IMR-90 (cell line): ENCODE results near the gene CES1. TPM values are rescaled to one million over a fixed set of nuclear protein-coding genes. Genes with fewer than 3 reads are reported as not detected.

Experiments used
- ATAC-seq: fragments of 200-7000 bp; cut with Tn5 transposase; 2 replicates; pipeline ENCODE4 v1.9.1; 2020; ENCODE audit warnings: low read depth, mild to moderate bottlenecking, moderate library complexity
- BruUV-seq: library from RNA; stranded (reverse); fragments of 400-500 nt; replicated peaks from 2 replicates; lab custom pipeline; 2021; lab: Mats Ljungman, UMichigan
- CTCF ChIA-PET: fragments of 300-600 bp; formaldehyde crosslinking; extraction: SDS; loops from one replicate; lab custom pipeline; 2021; ENCODE audit warnings: antibody characterized with exemption; lab: Yijun Ruan, JAX
- POLR2A ChIA-PET: fragments of 300-600 bp; sonication (Branson Sonifier 250); formaldehyde crosslinking; loops from one replicate; lab custom pipeline; 2022; ENCODE audit warnings: antibody characterized with exemption; ENCODE audit not compliant: unreplicated experiment; lab: Charles Lee
- DNase-seq: peaks from one replicate; pipeline ENCODE4 v3.0.0; 2013
- H2AFZ ChIP-seq: replicated peaks from 2 replicates; pipeline ENCODE3; 2013; ENCODE audit warnings: low read length, mild to moderate bottlenecking; ENCODE audit not compliant: poor library complexity
- H2AK5ac ChIP-seq: 2 replicates; pipeline ENCODE4 v1.6.1; 2013; ENCODE audit warnings: low read depth, low read length, inconsistent platforms
- H2AK9ac ChIP-seq: replicated peaks from 2 replicates; pipeline ENCODE3; 2013; ENCODE audit warnings: mild to moderate bottlenecking, low read depth, low read length, moderate library complexity; ENCODE audit not compliant: poor library complexity
- H2BK120ac ChIP-seq: 2 replicates; pipeline ENCODE4 v1.6.1; 2013; ENCODE audit warnings: low read depth, low read length, inconsistent platforms
- H2BK15ac ChIP-seq: 3 replicates; pipeline ENCODE4 v1.6.1; 2013; ENCODE audit warnings: low read depth, low read length, inconsistent platforms
- H2BK20ac ChIP-seq: 2 replicates; pipeline ENCODE4 v1.6.1; 2013; ENCODE audit warnings: low read depth, mild to moderate bottlenecking, inconsistent platforms, low read length, moderate library complexity
- H2BK5ac ChIP-seq: 2 replicates; pipeline ENCODE4 v1.6.1; 2013; ENCODE audit warnings: mild to moderate bottlenecking, low read depth, low read length, inconsistent platforms; ENCODE audit not compliant: poor library complexity, severe bottlenecking
- H3K14ac ChIP-seq: replicated peaks from 2 replicates; pipeline ENCODE4 v1.6.1; 2013; ENCODE audit warnings: low read depth, low read length, inconsistent platforms
- H3K18ac ChIP-seq: 2 replicates; pipeline ENCODE4 v1.6.1; 2013; ENCODE audit warnings: low read depth, low read length, control low read depth
- H3K23ac ChIP-seq: 2 replicates; pipeline ENCODE4 v1.6.1; 2013; ENCODE audit warnings: low read depth, low read length, inconsistent platforms
- H3K27ac ChIP-seq: 2 replicates; pipeline ENCODE4 v1.5.1; 2013; ENCODE audit warnings: mild to moderate bottlenecking, control low read depth, low read length; ENCODE audit not compliant: insufficient read depth
- H3K27me3 ChIP-seq: 2 replicates; pipeline ENCODE4 v1.6.1; 2013; ENCODE audit warnings: low read length; ENCODE audit not compliant: control insufficient read depth, insufficient read depth
- H3K36me3 ChIP-seq: 2 replicates; pipeline ENCODE4 v1.6.1; 2013; ENCODE audit warnings: low read length, mixed read lengths; ENCODE audit not compliant: control insufficient read depth, insufficient read depth
- H3K4ac ChIP-seq: 2 replicates; pipeline ENCODE4 v1.6.1; 2013; ENCODE audit warnings: low read depth, low read length, inconsistent platforms
- H3K4me1 ChIP-seq: 2 replicates; pipeline ENCODE4 v1.6.1; 2013; ENCODE audit warnings: low read length, mixed read lengths; ENCODE audit not compliant: control insufficient read depth, insufficient read depth
- H3K4me2 ChIP-seq: 2 replicates; pipeline ENCODE4 v1.6.1; 2013; ENCODE audit warnings: low read depth, mild to moderate bottlenecking, control low read depth, low read length, moderate library complexity
- H3K4me3 ChIP-seq: 2 replicates; pipeline ENCODE4 v1.5.1; 2013; ENCODE audit warnings: low read depth, mild to moderate bottlenecking, control low read depth, low read length, moderate library complexity; ENCODE audit not compliant: insufficient read depth
- H3K56ac ChIP-seq: 2 replicates; pipeline ENCODE4 v1.6.1; 2013; ENCODE audit warnings: low read length, inconsistent platforms; ENCODE audit not compliant: insufficient read depth; ENCODE audit errors: extremely low read depth
- H3K79me1 ChIP-seq, 2 experiments: 2 replicates each; pipeline ENCODE4 v1.6.1; 2013; ENCODE audit warnings: low read length in 2 of 2, inconsistent platforms in 1 of 2, low read depth in 1 of 2
- H3K9ac ChIP-seq: 2 replicates; pipeline ENCODE4 v1.6.1; 2013; ENCODE audit warnings: low read depth, low read length, control low read depth
- H3K9me1 ChIP-seq: 2 replicates; pipeline ENCODE4 v1.6.1; 2013; ENCODE audit warnings: low read length, inconsistent platforms; ENCODE audit not compliant: insufficient read depth
- H3K9me3 ChIP-seq: 2 replicates; pipeline ENCODE4 v1.6.1; 2013; ENCODE audit warnings: low read length; ENCODE audit not compliant: control insufficient read depth, insufficient read depth
- H4K20me1 ChIP-seq: 2 replicates; pipeline ENCODE4 v1.6.1; 2013; ENCODE audit warnings: low read length, inconsistent platforms; ENCODE audit not compliant: insufficient read depth
- H4K5ac ChIP-seq: 2 replicates; pipeline ENCODE4 v1.6.1; 2013; ENCODE audit warnings: mild to moderate bottlenecking, low read depth, low read length, control low read depth
- H4K8ac ChIP-seq, 2 experiments: 2 replicates each; pipeline ENCODE4 v1.6.1; 2013; ENCODE audit warnings: low read depth in 2 of 2, low read length in 2 of 2, control low read depth in 1 of 2, inconsistent platforms in 1 of 2
- H4K91ac ChIP-seq: 2 replicates; pipeline ENCODE4 v1.6.1; 2013; ENCODE audit warnings: low read depth, low read length, inconsistent platforms; ENCODE audit not compliant: insufficient read depth
- BHLHE40 ChIP-seq: fragments of 150-350 bp; IDR thresholded peaks from 2 replicates; pipeline ENCODE4 v1.6.1; 2016; ENCODE audit warnings: mild to moderate bottlenecking, low read depth, low read length
- CEBPB ChIP-seq: IDR thresholded peaks from 2 replicates; pipeline ENCODE4 v1.6.1; 2012; ENCODE audit warnings: low read depth, low read length, improper control_type of control experiment
- ELK1 ChIP-seq: fragments of 150-350 bp; IDR thresholded peaks from 2 replicates; pipeline ENCODE4 v1.6.1; 2016; ENCODE audit warnings: low read depth, mild to moderate bottlenecking, low read length, moderate library complexity, borderline replicate concordance
- FOS ChIP-seq: fragments of 150-350 bp; IDR thresholded peaks from 2 replicates; pipeline ENCODE4 v1.6.1; 2016; ENCODE audit warnings: low read depth, low read length
- MAFK ChIP-seq: IDR thresholded peaks from 2 replicates; pipeline ENCODE4 v1.6.1; 2012; ENCODE audit warnings: low read depth, low read length, improper control_type of control experiment
- MAZ ChIP-seq: IDR thresholded peaks from 2 replicates; pipeline ENCODE4 v1.6.1; 2012; ENCODE audit warnings: low read depth, mild to moderate bottlenecking, low read length, improper control_type of control experiment, moderate library complexity, borderline replicate concordance
- MXI1 ChIP-seq: IDR thresholded peaks from 2 replicates; pipeline ENCODE4 v1.6.1; 2012; ENCODE audit warnings: low read depth, mild to moderate bottlenecking, low read length, moderate library complexity, borderline replicate concordance
- RCOR1 ChIP-seq: IDR thresholded peaks from 2 replicates; pipeline ENCODE4 v1.6.1; 2012; ENCODE audit warnings: mild to moderate bottlenecking, low read length, improper control_type of control experiment; ENCODE audit not compliant: insufficient replicate concordance
- SMC3 ChIP-seq: fragments of 150-350 bp; IDR thresholded peaks from 2 replicates; pipeline ENCODE4 v1.6.1; 2016; ENCODE audit warnings: low read depth, mild to moderate bottlenecking, antibody characterized with exemption, low read length, moderate library complexity
- WGBS, 2 experiments: methylation state at CpG; one replicate each; pipeline versions ENCODE4 v1.1.5 to v1.1.7; 2013; ENCODE audit warnings: missing lambda C conversion rate in 2 of 2; ENCODE audit not compliant: insufficient read length in 1 of 2; ENCODE audit errors: extremely low coverage in 2 of 2; 5-methylcytosine and 5-hydroxymethylcytosine counted together
- dilution Hi-C: fragments of 300-500 bp; cut with HindIII; formaldehyde crosslinking; loops from one replicate; pipeline ENCODE4 v1.14.3; 2018; ENCODE audit warnings: low sequenced_read_pairs; ENCODE audit not compliant: unreplicated experiment
- in situ Hi-C: fragments of 300-500 bp; cut with MboI; formaldehyde crosslinking; loops from 3 replicates; pipeline ENCODE4 v1.14.3; 2019; ENCODE audit warnings: low sequenced_read_pairs, inconsistent platforms, mixed read lengths
- intact Hi-C: fragments of 100-400 bp; cut with micrococcal nuclease; formaldehyde crosslinking; loops from 2 replicates; pipeline ENCODE4 v1.10.0; 2022
- polyA plus RNA-seq, 3 experiments: library from polyadenylated mRNA; depleted of rRNA; stranded (reverse); fragments of >200 nt; gene quantifications; 2 replicates each; pipeline ENCODE4 v1.2.3, GENCODE V29; 2012; ENCODE audit warnings: low replicate concordance in 1 of 3
- total RNA-seq: library from RNA; depleted of rRNA; stranded (reverse); fragments of >200 nt; gene quantifications from 2 replicates; pipeline ENCODE4 v1.2.3, GENCODE V29; 2012

Gene CES1
- total and polyA plus RNA-seq, 2 of the 4 experiments (the other 2 are of a cell fraction) = 0.03 TPM; not detected in 1

DNA sequence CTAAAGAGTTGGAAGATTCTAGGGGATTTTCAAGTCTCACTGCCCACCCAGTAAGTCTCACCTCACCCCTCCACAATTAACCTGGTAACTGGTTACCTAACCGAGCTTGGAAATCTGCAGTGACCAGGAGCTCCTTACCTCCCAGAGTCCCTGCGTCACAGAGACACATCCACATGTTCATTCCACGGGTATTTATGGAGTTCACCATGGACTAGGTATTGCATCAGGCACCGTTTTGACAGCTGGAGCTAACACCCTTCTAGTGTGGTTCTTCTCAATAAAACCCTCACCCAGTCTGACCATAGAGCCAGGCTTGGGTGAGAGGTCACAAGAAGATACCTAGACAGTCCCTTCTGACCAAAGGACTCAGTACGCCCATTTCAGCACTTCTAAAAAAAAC, 40.2 kb upstream of the CES1 start:
- Histone ChIP-seq H2BK120ac (no peak overlapping the region), H3K4me3 (no peak overlapping the region), H3K4me1 (no peaks in the 10 kb centered on the region), H2AK9ac (no peak overlapping the region), H4K8ac (no peak overlapping the region), H3K14ac (no peak overlapping the region), H3K27me3 (no peaks in the 10 kb centered on the region), H4K91ac (no peak overlapping the region), H3K9me1 (no peaks in the 10 kb centered on the region), H3K9me3 (no peaks in the 10 kb centered on the region), H3K4ac (no peak overlapping the region), H3K27ac (no peak overlapping the region), H2BK5ac (no peak overlapping the region), H3K9ac (no peak overlapping the region), H2AK5ac (no peak overlapping the region), H3K36me3 (no peaks in the 10 kb centered on the region), H3K4me2 (no peak overlapping the region), H2BK15ac (no peak overlapping the region), H4K20me1 (no peaks in the 10 kb centered on the region), H3K23ac (no peak overlapping the region), H3K56ac (no peak overlapping the region), H3K79me1 (no peaks in the 10 kb centered on the region), H2AFZ (no peak overlapping the region), H4K5ac (no peak overlapping the region), H3K18ac (no peak overlapping the region), H2BK20ac (no peak overlapping the region)
- intact Hi-C loops (no loop called here), dilution Hi-C loops (no loop called here), in situ Hi-C loops (no loop called here)
- POLR2A ChIA-PET = no interaction called here
- DNase-seq (no peak), ATAC-seq (no peak)
- 20% methylated on average over 1 of the region's 5 CpGs; no CpG with 5 or more reads in 1 of the 2 experiments for WGBS, 2 experiments
- TF ChIP-seq MXI1 (no peak), MAZ (no peak), SMC3 (no peak), FOS (no peak), BHLHE40 (no peak), MAFK (no peak), CEBPB (no peak), ELK1 (no peak), RCOR1 (no peak)
- no TSS peak for BruUV-seq
- CTCF ChIA-PET = no interaction called here
